Measurements from ENCODE around the gene ECT2.
"Not testable (repeated sequence)": the region's sequence is repeated elsewhere in the genome, so short reads cannot be mapped to it uniquely, and the experiment has no call there.

ECT2 gene

DNA sequence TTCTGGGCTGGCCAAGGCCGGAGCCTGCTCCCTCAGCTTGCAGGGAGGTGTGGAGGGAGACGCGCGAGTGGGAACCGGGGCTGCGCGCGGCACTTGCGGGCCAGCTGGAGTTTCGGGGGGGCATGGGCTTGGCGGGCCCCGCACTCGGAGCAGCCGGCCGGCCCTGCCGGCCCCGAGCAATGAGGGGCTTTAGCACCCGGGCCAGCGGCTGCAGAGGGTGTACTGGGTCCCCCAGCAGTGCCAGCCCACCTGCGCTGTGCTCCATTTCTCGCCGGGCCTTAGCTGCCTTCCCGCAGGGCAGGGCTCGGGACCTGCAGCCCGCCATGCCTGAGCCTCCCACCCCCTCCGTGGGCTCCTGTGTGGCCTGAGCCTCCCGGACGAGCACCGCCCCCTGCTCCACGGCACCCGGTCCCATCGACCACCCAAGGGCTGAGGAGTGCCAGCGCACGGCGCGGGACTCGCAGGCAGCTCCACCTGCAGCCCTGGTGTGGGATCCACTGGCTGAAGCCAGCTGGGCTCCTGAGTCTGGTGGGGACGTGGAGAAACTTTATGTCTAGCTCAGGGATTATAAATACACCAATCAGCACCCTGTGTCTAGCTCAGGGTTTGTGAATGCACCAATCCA, 116.3 kb downstream of the ECT2 start:
- H3K9me3 ChIP-seq; in situ Hi-C loops (cut with MboI; ENCODE audit: low sequenced_read_pairs); H3K27me3 ChIP-seq (ENCODE audit: low read depth); H3K4me1 ChIP-seq; DNase-seq (ENCODE audit: low spot score in 2 of 2); H3K4me3 ChIP-seq; H3K36me3 ChIP-seq (replicated peaks): not testable (repeated sequence)

DNA sequence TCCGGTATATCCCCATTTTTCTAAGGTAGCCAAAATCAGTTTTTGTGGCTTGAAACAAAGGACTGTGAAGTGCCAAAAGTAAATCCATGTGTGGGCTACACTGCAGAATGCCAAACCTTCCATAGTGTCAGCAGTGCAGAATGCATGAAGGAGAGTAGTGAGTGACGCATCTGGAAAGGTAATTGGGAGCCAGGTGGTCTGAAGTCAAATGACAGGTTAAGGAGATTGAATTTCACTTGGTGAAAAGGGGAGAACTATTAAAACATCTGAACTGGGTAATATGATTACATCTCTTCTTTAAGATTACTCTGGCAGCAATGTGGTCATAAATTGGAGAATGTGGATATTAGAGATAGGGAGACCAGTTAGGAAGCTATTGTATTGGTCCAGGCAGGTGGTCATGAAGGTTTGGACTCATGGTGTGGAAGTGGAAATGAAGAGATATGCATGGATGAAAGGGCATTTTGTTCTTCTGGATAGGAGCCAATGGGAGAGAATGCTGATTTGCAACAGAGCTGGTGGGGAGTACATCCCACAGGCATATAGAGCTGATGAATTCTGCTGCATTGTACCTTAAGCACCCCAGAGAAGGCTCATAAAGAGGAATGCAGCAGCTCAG, 118.2 kb downstream of the ECT2 start:
- no peaks in the 10 kb centered on the region for H3K4me1 ChIP-seq
- H3K9me3 ChIP-seq = no peaks in the 10 kb centered on the region
- H3K27me3 ChIP-seq (ENCODE audit: low read depth) = no peaks in the 10 kb centered on the region
- no peak for DNase-seq (ENCODE audit: low spot score in 2 of 2)
- in situ Hi-C loops (cut with MboI; ENCODE audit: low sequenced_read_pairs) = no loop called here
- no peak overlapping the region for H3K4me3 ChIP-seq
- no peaks in the 10 kb centered on the region for H3K36me3 ChIP-seq (replicated peaks)

DNA sequence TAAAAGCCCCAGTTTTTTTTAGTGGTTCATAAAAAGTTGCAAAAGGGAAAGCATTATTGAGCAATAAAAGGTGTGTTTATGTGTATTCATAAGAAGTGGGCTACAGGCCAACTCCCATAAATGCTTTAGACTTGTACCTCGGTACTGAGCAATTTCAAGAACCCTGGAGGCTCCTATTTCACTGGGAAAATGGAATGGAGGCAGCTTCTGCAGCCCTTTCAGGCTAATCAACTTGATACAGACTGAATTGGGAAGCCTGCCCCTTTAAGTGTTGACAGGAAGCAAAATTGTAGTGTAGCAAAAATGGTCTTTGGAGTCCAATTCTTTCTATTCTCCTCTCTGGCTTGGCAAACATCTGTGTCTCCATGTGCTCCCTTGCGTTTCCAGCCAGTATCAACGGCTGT, 118.8 kb downstream of the ECT2 start:
- in situ Hi-C loops (cut with MboI; ENCODE audit: low sequenced_read_pairs) = no loop called here
- Histone ChIP-seq H3K36me3 (replicated peaks) (no peaks in the 10 kb centered on the region), H3K9me3 (no peaks in the 10 kb centered on the region), H3K4me3 (no peak overlapping the region), H3K4me1 (no peaks in the 10 kb centered on the region), H3K27me3 (ENCODE audit: low read depth) (no peaks in the 10 kb centered on the region)
- no peak for DNase-seq (ENCODE audit: low spot score in 2 of 2)

DNA sequence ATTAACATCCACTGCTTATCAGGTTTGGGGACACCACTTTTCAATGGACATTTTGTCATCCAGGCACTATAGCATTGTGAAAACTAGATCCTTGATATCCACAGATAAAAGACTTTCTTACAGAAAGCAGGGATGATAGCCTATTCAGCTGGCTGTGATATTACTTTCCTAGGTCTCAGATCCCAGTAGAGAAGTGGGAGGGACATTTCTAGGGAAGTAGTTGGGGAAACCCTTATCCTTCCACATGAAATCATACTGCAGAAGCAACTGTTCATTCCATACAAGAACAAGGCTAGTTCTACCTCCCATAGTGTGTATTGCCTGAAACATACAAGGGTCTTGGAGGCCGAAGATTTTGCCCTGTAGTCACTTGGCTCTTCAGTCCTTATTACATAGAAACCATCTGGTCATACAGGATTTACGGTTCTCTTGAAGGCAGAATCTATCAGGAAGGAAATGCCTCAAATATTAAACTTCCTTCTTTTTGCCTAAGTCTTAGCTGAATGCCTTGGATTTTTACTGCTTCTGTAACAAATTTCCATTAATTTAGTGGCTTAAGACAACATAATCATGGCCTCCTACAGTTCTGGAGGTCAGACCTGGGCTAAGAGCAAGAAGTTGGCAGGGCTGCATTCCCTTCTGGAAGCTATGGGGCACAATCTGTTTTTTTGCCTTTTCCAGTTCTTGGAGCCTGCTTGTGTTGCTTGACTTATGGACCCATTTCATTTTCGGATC, 119.4 kb downstream of the ECT2 start:
- H3K36me3 ChIP-seq (replicated peaks) = no peaks in the 10 kb centered on the region
- no peaks in the 10 kb centered on the region for H3K9me3 ChIP-seq
- no peak for DNase-seq (ENCODE audit: low spot score in 2 of 2)
- H3K27me3 ChIP-seq (ENCODE audit: low read depth) = no peaks in the 10 kb centered on the region
- in situ Hi-C loops (cut with MboI; ENCODE audit: low sequenced_read_pairs) = no loop called here
- H3K4me3 ChIP-seq = no peak overlapping the region
- peaks cover 3% of the 10 kb centered on the region; the same call in 1 of the 2 replicates for H3K4me1 ChIP-seq

Data from HAP-1 (cell line).